Skin of body (tissue), 3 donors: ENCODE measurements around the gene MEGF6. TPM values are rescaled to one million over a fixed set of nuclear protein-coding genes. Genes with fewer than 3 reads are reported as not detected.

ENCODE experiments used
- DNase-seq: peaks from one replicate; lab custom pipeline; 2025; lab: John Stamatoyannopoulos, UW
- small RNA-seq: library from RNA; depleted of rRNA; stranded (forward); fragments of <200 nt; gene quantifications from one replicate; pipeline ENCODE3, GENCODE V24; 2014; ENCODE audit warnings: low replicate concordance
- total RNA-seq: library from RNA; depleted of rRNA; stranded (reverse); fragments of >200 nt; gene quantifications from one replicate; pipeline ENCODE4 v1.2.3, GENCODE V29; 2014

The MEGF6 gene
- total RNA-seq, 1 donor from 2014 or later = 62.5 TPM

DNA sequence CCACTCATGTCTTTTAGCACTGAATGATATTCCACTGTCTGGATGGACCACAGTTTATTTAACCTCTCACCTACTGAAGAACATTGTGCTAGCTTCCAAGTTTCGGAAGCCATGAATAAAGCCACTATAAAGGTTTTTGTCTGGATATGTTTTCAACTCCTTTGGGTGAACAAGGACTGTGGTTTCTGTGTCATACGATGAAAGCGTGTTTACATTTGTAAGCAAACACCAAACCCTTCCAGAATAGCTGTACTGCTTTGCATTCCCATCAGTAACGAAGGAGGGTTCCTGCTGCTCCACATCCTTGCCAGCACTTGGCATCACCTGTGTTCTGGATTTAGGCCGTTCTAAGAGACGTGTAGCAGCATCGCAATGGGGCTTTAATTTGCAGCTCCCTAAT is 167.5 kb downstream of the MEGF6 start:
- DNase-seq = no peak

DNA sequence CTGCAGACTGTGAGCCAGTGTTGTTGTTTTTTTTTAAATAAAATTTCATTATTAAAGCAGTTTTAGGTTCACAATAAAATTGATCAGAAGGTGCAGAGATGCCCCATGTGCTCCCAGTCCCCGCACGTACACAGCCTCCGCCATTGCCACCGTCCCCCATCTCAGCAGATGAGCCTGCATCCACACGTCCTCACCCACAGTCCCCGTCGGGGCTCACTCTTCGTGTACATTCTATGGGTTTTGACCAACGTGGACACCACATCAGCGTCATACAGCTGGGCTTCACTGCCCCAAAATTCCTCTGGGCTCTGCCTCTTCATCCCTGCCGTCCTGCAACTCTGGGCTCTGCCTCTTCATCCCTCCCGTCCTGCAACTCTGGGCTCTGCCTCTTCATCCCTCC is 168.4 kb downstream of the MEGF6 start:
- no peak for DNase-seq

DNA sequence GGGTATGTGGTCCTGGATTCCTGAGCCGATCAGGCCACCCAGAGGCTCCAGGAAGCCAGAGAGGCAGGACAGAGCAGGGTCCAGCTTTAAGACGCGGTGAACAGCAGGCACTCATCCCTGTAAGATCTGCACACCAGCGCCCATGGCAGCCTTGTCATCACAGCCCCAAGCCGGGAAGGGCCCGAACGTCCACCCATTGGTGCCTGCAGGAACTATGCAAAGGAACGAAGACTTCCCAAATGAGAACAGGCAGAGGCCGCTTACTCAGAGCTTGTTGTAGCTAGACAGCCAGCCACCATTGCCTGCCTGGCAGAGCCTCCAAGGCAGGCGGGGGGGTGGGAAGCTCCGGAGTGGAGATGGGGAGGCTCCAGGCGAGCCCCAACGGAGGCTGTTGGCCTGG is 169.0 kb downstream of the MEGF6 start:
- DNase-seq = no peak

DNA sequence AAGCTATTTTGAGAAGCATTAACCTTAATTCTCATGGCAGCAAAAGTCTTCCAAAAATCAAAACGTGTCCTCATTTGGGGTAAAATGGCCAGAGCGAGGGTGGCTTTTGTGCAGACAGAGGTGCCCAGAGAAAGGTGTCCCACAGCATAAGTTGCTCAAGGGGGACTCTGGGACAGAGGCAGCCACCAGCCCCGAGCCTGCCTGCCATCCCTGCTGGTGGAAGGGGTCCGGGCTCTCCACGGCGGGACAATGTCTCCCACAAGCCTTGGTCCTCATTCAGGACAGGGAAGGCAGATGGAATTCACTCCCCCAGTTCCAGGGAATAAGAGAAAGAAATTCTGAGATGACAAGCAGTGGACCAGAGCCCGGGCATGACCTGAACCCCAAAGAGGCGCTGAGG is 169.4 kb downstream of the MEGF6 start:
- DNase-seq = no peak

DNA sequence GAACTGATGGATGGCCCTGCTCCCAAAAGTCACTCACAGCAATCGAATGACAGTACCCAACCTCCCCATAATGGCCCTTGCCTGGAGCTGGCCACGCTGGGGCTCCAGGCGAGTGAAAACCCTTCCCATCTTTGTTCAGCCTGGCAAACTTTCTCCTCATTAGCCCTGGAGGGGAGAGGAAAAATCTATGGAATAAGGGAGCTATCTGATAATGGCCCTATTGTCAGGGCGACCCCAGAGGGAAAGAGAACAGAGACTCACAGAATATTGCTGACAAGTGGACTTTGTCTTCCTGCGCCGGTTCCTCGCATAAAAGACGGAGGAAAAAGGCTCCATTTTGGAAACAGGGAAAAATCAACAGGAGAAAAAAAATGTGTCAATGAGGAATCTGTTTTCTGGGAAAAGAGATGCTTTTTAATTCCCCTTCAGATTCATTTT is 169.9 kb downstream of the MEGF6 start:
- peak; percentile 16 for DNase-seq

DNA sequence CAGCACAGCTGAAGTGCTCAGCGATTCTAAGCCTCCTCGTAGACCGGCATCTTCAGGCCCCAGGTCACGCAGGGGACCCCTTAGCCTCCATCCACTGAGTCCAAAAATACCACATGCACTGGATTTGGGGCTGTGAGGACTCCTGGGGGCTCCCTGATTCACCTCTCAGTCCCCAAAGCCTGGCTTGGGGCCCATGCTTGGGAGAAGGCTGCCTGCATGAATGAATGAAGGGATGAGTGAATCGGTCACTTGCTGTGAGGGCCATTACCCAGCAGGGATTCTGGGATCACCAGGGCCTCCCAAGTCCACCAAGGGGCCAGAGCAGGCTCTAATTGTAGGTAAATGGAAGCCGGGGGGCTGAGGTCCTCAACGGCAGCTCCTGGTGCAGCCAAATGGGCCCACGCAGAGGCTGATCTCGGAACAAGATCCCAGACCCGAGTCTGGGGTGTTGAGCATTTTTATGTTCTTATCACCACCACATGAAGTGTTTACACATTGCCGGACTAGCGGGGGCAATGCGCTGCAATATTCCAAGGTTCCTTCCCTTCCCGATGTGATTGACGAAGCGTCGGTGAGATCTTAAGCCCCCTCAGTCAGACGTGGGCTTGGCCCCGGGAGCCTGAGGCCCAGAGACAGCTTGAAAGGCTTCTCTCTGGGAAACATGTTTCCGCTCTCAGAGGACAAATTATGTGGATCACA is 170.4 kb downstream of the MEGF6 start:
- no peak for DNase-seq

DNA sequence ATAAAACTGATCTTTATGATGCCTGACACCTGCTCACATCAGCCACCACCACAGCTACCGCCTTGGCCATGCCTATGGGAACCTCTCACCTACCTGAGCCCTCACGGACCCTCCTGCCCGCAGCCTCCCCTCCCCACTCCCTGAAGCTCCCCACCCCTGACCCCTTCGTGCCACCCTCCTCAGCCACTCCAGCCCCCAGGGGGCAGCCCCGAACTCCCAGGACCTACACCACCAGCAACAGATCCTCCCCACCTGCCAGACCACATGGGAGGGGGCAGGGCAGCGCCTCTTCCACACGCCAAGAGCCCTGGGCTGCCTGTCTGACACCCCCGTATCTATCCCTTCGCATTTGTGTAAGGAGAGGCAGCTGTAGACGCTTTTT is 171.0 kb downstream of the MEGF6 start:
- no peak for DNase-seq

Small RNA genes within 50 kb of the gene (small RNA-seq; reads per million reads assigned to genes)
- 2.2 reads per million, percentile 86 among the genes with 10 or more reads in this experiment for gene MIR551A

Other genes starting within 250 kb of the MEGF6 start
- 5.4 TPM for gene ARHGEF16, start 156.8 kb downstream of the MEGF6 start, total RNA-seq
- gene TPRG1L, start 13.5 kb upstream of the MEGF6 start, total RNA-seq = 16.5 TPM
- gene WRAP73, start 38.6 kb upstream of the MEGF6 start, total RNA-seq = 12.2 TPM
- gene TP73, start 41.0 kb upstream of the MEGF6 start, total RNA-seq = 2.1 TPM
- gene CCDC27, start 140.9 kb upstream of the MEGF6 start, total RNA-seq = not detected
- 2.5 TPM for gene SMIM1, start 161.2 kb upstream of the MEGF6 start, total RNA-seq
- gene LRRC47, start 185.0 kb upstream of the MEGF6 start, total RNA-seq = 24.4 TPM
- gene CEP104, start 245.7 kb upstream of the MEGF6 start, total RNA-seq = 30.7 TPM
- 4.1 TPM for gene DFFB, start 246.0 kb upstream of the MEGF6 start, total RNA-seq